HG03354 (cell line): Measurements from ENCODE around the gene EYA2.
"Not testable (repeated sequence)": the region's sequence is repeated elsewhere in the genome, so short reads cannot be mapped to it uniquely, and the experiment has no call there.

Experiments used
- ATAC-seq: cut with Tn5 transposase; IDR thresholded peaks from one replicate; pipeline ENCODE4 v1.9.1; 2021; ENCODE audit warnings: mild to moderate bottlenecking; ENCODE audit not compliant: unreplicated experiment, poor library complexity, severe bottlenecking

EYA2 gene

DNA sequence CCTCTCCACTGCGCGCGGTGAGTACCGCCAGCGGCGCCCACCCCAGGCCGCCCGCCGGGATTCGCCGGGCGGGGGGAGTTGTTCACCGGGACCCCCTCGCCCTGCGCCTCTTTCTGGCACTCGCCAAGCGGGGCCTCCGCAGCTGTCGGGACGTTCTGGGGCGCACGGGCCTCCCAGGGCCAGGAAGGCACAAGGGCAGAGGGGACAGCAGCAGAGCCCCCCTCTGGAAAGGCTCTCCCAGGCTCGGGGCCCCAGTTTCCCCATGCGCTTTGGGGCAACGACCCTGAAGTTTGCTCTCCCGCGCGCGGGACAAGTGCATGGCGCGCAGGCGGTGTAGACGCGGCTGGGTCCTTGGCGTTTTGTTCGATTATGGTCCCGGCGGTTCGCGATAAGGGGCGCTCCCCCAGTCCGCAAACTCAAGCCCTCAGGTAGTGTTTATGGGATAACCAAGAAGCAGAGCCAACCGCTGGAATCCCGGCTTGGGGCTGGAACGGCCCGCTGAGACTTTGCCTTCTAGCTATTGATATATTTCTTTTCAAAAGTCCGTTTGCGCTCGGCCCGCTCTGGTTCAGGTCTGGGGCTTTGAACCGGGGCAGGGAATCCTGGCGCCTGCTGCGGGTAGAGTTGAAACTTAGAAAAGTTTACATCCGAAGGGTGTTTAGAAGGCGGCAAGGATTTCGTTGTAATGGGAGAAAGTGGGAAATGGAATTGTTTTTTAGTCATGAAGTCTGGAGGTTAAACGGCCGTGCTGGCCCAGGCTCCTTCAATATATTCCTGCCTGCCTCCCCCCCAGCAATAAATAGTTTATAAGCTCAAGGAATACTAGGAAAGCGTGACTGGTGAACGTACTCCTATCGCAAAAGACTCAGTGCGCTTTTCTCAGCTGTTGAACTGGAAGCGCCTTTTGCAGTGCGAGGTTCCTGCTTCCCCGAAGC lies 595 bp downstream of the EYA2 start:
- no peak for ATAC-seq

DNA sequence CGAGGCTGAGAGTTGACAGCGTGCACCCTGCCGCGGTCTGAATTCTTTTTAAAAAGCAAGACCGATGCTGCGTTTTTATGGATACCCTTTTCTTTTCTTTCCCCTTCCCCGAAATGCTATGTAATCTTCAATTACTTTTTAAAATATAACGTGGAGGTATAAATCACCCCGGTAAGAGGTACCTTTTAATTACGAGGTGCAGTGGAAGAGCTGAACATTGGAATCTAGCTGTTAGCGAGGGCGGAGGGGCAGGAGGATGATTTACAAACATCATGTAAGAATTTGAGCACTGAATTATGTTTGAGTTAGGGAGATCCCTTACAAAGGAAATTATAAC lies 1.2 kb downstream of the EYA2 start:
- ATAC-seq, result no peak

DNA sequence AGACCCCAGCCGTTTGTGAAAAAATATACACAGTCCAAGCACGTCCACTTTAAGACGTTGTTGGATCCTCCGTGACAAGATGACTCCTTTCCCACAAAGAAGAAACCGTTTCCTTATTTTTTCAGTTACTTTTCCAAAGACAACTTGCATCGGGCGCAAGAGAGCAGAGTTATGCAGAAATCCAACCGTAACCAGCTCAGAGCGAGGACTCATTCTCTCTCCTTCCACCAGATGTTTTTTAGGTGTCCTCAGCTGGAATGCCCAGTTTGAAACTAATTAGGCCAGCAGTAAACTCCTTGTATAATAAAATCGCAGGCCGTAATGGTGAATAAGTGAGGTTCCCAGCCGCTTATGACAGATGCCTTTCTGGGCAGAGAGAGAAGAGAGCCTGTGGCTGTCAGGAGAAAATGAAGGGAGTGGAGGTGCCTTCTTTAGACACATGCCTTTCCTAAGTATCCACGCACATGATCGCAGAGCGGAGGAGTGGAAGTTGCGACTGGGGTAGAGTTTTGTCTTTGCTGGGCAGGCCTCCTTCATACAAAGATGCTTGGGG lies 2.8 kb downstream of the EYA2 start:
- no peak for ATAC-seq

DNA sequence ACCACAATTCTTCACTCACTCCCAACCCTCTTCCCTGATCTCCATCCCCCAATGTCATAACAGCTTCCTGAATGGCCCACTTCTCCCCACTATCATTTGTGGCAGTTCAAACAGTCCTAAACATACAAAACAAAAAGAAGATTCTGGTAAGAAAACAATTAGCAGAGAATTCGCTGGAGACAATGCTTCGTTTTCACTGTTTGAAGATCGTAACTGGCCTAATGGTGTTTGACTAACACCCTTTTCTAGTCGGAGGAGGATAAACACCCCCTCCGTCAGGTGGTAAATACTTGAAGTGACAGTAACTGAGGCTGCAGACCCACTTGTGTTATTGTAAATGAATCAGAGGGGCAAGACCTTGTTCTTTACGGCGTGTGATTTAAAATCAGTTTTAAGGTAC lies 3.8 kb downstream of the EYA2 start:
- ATAC-seq, result no peak

DNA sequence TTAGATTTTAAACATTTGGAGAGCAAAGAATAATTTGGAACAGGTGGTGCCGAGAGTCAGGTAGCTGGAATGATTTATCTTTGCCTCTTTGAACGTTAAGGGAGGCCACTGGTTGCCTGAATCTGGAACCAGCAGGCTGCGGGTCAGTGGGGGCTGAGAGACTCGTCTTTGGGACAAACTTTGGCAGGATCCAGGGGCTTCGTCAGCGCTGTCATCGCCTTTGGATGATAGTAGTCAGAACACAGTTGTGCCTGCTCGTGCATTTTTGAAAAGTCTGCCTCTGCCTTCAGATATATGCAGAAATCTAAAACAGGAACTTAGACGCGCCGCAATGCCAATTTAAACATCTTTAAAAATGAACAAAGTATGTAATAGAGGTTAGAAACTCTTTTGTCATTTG lies 5.0 kb downstream of the EYA2 start:
- ATAC-seq, result no peak

DNA sequence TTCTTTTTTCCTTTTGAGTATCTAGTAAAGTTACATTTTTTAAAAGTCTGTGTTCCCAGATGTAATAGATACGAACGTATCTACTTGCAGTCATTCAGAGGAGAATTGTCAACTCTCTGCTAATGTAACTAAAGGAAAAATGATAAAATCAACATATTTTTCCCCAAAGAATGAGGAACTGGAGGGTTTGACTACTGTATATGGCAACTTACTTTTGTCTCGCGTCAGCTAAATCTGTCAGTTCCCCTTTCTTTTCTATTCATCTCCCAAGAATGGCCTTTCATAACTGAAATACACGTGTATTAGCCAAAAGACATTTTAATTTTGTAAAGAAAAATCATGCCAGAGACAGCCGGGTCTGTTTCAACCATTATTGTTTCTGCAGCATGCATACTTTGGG lies 5.4 kb downstream of the EYA2 start:
- ATAC-seq, result no peak

DNA sequence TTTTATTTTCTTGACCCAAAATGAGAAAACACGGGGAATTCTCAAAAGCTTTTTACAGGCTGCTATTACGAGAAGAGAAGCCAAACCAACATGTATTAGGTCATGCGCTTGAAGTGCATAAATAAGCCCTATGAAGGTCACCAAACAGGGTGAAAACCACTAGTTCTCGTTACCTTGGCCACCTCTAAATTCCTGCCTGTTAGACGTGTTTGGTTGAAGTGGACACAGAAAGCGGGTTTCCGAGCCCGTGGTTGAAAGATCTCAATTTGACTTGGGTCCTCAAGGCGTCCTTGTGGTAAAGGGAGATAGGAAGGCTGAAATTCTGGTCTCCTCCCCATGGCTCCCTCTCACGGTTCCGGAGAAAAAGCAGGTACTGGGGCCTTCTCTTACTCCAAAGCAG lies 6.2 kb downstream of the EYA2 start:
- no peak for ATAC-seq

DNA sequence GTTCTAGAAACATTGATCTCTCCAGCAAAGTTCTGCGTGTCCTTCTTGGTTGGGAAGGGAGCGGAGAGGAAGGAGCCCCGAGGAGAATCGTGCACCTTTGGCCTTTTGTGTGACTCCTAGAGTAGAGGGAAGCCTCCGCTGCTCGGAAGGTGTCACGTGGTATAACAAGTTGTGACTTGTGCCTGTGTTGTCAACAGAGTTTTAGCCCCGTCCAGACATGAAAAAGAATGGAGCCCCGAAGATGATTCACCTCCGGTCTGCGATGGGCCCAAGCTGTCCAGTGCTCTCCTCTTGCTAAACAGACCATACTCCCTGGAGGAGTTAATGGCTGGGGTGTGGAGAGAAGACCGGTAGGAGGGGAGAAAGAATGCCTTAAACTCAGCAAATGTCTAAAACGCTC lies 7.0 kb downstream of the EYA2 start:
- no peak for ATAC-seq

DNA sequence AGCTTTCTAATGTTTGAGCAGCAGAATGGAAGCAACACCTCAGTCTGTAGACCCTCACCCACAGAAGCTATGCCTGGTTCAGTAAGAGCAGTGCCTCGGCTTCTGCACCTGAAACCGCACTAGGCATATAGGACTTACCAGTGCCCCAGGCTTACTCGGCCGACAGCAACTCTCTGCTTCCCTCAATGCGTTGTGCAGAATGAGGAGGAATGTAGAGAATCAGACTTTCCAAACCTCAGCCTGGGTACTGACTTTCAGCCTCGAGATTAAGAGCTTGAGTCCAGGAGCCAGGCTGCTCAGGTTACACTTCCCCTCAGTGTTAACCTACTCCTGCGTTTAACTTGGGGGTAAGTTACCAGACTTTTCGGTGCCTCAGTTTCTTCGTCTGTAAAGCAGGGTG lies 8.6 kb downstream of the EYA2 start:
- ATAC-seq, result no peak

DNA sequence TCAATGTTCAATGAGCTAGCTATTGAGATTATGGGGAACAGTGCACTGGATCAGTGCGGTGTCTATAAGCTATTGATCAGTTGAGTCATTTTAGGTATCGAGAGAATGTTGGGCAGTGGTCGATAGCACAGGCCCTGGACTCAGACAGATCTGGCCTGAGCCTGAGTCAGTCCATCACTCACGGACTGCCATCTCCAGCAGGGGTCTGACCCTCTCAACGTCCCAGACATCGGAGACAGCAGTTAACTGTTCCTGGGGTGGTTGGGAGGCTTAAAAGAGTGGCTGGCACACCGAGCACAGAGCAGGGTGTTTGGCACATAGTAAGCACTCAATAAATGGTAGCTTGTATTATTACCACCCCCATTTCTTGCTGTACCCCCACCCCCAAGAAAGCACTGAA lies 9.3 kb downstream of the EYA2 start:
- ATAC-seq, result no peak

DNA sequence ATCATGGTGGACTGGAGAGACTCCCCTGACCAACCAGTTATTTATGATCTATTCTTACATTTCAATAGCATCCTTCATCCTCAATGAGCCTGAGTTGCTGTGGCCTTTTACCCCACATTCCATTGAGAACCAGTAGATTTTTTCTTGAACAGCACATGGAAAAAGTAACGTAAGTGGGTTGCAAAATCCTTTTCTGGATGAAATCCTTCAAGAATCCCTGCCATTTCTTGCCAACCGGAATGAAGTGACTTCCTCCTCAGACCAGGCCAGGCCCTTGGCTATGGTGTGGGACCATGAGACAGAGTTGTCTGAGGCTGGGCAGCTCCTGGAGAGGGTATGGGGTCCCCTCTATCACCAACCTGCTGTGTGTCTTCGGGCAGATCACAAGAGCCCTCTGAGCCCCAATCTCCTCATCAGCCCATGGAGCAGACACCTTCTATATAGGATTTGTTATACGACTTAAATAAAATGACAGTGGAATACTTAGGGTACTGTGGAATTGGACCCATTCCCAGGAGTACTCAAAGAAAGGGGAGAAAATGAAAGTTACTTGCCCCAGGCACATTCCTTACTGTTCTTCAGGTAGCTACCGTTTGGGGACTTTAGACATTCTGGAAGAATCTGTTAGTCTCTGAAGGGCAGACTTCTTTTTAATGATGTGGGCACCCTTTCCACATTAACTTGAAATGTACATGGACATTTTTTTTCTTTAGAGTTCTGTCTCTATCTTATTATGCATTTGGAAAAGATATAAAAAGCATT lies 10.9 kb downstream of the EYA2 start:
- ATAC-seq, result no peak

DNA sequence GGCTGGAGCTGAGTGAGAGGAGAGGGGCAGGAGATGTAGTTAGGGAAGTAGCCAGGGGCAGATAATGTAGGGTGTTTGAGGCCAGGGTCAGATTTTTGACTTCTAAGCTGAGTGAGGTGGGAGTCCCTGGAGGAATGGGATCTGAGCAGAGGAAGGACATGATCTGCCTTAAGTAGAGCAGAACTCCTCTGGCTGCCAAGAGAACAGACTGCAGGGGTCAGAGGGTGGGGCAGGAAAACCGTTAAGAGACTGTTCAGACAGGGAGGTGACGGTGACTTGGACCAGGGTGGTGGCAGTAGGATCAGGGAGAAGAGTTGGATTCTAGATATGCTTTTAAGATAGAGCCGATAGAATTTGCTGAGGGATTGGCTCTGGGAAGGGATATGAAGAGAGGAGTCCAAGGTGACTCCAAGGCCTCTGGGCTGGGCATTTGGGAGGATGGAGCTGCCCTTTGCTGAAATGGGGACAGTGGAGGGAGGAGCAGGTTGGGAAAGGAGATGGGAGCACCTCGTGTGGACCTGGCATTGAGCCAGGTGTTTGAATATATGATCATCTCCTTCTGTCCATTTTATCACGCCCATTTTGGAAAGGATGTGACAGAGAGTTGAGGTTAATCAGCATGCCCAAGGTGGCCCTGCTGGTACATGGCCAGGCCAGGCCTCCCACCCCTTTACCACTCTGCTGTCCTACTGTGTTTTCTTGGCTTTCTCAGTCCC lies 18.8 kb downstream of the EYA2 start:
- no peak for ATAC-seq

DNA sequence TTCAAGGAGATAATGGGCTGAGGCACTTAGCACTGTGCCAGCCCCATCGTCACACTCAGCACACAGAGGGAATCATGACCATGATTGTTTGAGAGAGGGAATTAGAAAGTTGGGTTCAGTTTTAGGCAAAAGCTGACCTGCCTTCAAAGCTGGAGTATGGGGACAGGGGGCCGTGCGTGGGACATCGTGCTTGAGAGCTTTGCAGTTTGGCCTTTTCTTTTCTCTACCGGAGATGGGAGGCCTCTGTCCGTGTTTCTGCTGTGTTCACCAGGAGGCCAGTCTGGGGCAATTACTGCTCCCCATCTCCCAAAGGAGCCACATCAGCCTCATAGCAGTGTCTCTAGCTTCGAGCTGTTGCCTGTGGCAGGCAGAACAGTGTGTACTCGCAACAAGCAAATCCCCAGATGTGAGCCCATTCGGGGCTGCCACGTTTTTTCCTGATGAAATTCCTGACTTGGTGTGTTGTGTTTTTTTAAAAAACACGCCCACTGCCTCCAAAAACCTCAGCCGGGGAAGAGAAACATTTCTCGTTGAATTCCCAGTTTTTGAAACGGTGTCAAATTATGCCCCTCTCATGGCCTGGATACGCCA lies 20.2 kb downstream of the EYA2 start:
- ATAC-seq, result no peak

DNA sequence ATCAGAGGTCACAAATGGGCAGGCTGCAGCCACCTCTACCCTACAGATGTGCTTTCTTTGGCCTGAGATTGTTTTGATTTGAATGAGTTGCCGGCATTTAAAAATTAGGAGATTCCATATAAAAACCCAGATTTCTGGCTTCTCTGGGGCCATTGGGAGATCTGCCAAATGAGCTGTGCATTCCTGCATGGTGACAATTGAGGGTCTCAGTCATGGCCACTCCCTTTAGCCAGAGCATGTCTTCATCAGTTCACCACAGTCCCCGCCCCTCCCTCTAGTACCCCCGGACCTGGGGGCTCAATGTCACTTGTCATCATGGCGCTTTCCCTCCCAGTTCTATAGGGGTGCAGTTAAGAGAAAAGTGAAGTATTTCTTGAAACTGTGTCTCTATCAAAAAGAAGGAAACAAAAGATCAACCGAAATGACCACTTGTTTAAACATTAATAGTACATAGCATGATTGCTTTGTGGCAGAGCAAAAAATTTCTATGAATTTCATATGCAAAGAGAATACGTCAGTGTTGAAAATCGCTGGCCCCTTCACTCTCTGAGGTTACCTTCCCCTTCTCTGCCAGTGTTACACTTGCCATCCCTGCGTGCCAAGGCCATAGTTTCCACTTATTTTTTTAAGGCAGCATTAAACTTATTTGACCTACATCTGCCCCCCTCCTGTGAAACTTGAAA lies 21.1 kb downstream of the EYA2 start:
- ATAC-seq, result no peak

DNA sequence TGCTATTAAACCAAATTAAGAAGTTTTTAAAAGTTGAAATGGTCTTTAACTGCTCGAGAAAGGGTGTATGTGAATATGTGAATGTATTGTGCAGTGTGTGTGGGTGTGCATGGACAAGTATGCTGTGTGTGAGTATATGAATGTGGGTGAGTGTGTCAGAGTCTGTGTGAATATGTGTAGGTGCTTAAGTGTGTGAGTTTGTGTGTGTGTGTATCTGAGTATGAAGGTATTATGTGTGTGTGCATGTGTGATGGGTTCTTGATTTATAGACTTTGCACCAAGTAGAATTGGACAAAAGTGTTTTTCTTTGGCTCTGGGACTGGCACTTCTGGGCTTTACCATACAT lies 21.6 kb downstream of the EYA2 start:
- no peak for ATAC-seq

DNA sequence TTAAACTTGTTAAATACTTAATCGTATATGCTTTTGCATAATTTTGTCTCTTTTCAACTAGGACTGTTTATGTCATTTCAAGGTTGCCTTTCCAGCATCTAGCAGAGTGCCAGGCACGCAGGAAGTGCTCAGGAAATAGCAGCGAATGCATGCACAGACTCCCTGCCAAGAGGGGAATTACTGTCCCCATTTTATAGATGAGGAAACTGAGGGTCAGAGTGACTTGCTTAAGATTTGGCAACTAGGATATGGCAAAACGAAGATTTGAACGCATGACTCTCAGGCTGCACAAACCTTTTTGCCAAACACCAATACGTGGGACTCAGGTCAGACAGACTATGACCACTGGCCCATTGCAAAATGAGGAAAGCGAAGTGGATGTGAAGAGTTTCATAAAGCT lies 22.5 kb downstream of the EYA2 start:
- no peak for ATAC-seq

DNA sequence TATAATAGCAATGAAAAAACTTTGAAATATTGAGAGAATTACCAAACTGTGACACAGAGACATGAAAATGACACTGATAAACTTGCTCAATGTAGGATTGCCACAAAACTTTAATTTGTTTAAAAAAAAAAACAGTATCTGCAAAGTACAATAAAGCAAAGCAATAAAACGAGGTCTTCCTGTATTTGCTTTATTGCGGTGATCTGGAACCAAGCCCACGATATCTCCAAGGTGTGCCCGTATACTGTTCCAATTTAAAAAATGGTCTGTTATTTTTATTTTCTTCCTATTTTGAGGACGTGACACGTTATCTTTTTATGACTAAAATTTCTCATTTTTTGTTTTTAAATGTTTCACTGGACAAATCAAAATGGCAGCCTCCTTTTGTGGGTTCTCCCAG lies 25.5 kb downstream of the EYA2 start:
- no peak for ATAC-seq

DNA sequence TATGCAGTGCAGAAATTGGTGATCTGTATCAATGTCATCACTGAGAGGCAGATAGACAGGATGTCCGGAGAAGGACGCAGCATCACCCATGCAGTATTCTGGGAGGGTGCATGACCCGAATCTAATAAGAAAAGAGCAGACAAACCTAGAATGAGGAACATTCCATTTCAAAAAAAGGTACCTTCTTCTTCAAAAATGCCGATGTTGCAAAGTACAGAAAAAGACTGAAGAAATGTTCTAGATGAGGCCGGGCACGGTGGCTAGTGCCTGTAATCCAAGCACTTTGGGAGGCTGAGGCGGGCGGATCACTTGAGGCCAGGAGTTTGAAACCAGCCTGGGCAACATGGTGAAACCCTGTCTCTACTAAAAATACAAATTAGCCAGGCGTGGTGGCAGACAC lies 28.2 kb downstream of the EYA2 start:
- ATAC-seq, result not testable (repeated sequence)

DNA sequence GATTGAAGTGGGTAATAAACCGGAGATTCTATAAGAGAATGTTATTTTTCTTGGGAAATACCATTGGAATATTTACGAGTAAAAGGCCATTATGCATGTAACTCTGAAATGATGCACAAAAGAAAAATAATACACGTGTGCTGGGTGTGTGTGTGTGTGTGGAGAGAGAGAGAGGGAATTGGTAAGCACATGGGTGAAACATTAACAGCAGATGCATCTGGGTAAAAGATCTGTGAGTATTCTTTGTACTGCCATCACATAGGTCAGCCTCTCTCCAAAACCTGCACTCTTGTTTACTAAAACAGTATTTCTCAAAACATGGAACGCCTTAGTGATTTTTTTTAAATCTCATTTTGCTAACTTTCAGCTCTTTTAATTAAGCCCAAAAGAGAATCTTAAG lies 28.9 kb downstream of the EYA2 start:
- no peak for ATAC-seq
